ENCODE data around the gene GYS1. TPM values are rescaled to one million over a fixed set of nuclear protein-coding genes. Genes with fewer than 3 reads are reported as not detected.

Gene GYS1
- total RNA-seq, 4 donors from 2014 or later = 15.1 to 86.3 (median 34.5) TPM

GRCh38 chr19:49020931-49021895 lies 28.1 kb upstream of the GYS1 start:
- no peak for TF ChIP-seq CTCF (IDR thresholded peaks at IDR 0.05; ENCODE audit: low read depth)

GRCh38 chr19:49020342-49020741 lies 27.2 kb upstream of the GYS1 start:
- TF ChIP-seq CTCF (IDR thresholded peaks at IDR 0.05; ENCODE audit: low read depth) = no peak

GRCh38 chr19:49019242-49019932 lies 26.3 kb upstream of the GYS1 start:
- no peak for TF ChIP-seq CTCF (IDR thresholded peaks at IDR 0.05; ENCODE audit: low read depth)

- no peak for TF ChIP-seq CTCF (IDR thresholded peaks at IDR 0.05; ENCODE audit: low read depth)
Observed at GRCh38 chr19:49017666-49018351, 24.7 kb upstream of the GYS1 start.

DNA sequence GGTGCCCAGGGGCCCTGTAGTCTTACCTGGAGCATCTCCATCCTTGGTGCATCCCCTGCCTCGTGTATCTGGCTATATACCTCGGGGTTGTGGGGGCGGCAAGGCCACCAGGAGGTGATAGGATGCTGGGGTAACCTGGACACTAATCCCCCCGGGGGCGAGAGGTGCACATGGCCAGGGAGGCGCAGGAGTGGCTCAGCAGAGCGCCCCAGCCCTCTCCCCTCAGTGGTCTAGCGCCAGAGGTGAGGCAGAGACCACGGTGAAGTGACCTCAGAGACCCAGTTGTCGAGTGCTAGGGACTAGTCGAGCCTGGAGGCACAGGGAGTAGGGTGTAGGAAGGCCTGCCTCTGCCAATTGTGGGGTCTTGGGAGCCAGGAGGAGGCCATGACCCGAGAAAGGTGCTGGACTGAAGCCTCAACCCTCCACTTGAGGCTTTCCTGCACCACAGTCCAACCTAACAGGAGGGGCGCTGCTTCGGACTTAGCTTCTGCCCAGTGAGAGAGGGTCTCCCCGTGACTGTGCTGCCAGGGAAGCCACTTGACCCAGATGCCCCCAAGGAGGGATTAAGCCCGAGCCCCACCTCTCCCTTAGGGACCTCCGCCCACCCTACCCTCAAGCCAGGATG lies 24.0 kb upstream of the GYS1 start, which contains the start of gene LHB:
LHB (minus strand) TSS at position 51 of the 625 bp plus-strand sequence; CDS start at position 41, 10 bp downstream.
- TF ChIP-seq CTCF (IDR thresholded peaks at IDR 0.05; ENCODE audit: low read depth) = no peak

DNA sequence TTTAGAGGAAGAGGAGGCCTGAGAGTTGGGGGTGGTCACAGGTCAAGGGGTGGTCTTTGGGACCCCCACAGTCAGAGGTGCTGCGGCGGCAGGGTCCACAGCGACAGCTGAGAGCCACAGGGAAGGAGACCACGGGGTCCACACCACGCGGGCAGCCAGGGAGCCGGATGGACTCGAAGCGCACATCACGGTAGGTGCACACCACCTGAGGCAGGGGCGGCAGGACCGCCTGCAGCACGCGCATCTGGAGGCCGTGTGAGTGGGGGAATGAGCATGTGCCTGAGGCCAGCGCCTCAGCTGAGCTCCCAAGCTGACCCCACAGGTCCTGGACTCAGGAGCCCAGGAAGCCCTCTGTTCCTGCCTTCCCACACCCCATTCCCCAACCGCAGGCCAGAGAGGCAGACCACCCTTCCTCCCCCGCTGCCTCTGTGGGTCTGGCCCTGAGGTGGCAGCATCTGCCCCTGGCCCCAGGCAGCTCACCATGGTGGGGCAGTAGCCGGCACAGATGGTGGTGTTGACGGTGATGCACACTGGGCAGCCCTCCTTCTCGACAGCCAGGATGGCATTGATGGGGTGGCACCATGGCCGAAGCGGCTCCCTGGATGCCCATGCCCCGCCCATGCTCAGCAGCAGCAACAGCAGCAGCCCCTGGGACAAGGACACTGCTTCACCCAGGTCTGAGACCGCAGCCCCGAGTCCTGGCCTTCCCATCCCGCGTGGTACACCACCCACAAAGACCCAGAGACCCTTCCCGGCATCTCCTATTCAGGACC lies 23.1 kb upstream of the GYS1 start:
- no peak for TF ChIP-seq CTCF (IDR thresholded peaks at IDR 0.05; ENCODE audit: low read depth)
